ENCODE measurements around the gene ARHGAP29. TPM values are rescaled to one million over a fixed set of nuclear protein-coding genes. Genes with fewer than 3 reads are reported as not detected.

ARHGAP29 gene
- total RNA-seq, 1 donor from 2014 or later: 63.8 TPM

GRCh38 chr1:94143809-94144176, 93.6 kb downstream of the ARHGAP29 start:
- intact Hi-C loops (cut with DNase I): no loop called here

DNA sequence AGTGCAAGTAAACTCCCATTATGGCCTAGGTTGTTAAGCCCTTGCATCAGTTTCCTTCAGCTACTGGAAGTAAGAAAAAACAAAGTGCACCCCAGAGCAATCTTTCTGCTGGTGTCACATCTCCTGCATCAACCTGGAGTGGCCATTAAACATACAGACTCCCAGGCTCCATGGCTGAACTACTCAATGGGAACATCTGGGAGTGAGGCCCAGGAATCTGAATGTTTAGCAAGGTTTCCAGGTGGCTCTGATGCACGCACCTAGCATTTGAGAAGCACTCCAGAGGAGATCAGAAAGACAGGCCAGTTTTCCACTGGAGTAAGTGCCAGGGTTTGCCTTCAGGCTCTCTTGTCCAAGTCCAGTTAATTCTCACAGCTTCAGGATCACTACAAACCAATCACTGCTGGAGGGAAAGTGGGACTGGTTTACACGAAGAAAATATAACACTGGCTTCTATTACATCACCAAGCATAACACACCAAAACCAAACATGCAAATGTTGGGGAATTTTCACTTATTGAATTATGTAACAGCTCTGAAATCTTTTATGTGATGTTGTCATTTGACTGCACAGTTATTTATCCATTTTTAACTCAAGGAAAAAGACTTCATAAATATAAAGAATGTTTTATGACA, 94.1 kb downstream of the ARHGAP29 start:
- no peaks in the 10 kb centered on the region for H3K36me3 ChIP-seq
- DNase-seq: no peak
- H3K9me3 ChIP-seq: no peaks in the 10 kb centered on the region
- H3K4me1 ChIP-seq: no peaks in the 10 kb centered on the region
- intact Hi-C loops (cut with DNase I): no loop called here
- TF ChIP-seq, protein P1, sequence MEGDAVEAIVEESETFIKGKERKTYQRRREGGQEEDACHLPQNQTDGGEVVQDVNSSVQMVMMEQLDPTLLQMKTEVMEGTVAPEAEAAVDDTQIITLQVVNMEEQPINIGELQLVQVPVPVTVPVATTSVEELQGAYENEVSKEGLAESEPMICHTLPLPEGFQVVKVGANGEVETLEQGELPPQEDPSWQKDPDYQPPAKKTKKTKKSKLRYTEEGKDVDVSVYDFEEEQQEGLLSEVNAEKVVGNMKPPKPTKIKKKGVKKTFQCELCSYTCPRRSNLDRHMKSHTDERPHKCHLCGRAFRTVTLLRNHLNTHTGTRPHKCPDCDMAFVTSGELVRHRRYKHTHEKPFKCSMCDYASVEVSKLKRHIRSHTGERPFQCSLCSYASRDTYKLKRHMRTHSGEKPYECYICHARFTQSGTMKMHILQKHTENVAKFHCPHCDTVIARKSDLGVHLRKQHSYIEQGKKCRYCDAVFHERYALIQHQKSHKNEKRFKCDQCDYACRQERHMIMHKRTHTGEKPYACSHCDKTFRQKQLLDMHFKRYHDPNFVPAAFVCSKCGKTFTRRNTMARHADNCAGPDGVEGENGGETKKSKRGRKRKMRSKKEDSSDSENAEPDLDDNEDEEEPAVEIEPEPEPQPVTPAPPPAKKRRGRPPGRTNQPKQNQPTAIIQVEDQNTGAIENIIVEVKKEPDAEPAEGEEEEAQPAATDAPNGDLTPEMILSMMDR (IDR thresholded peaks at IDR 0.05): no peak
- H3K27ac ChIP-seq: no peak overlapping the region
- H3K27me3 ChIP-seq (ENCODE audit: low read depth): no peaks in the 10 kb centered on the region
- no peak overlapping the region for H3K4me3 ChIP-seq
- no peak for ATAC-seq

More at GRCh38 chr1:94143809-94144176, 93.6 kb downstream of the ARHGAP29 start:
- ATAC-seq: no peak
- Histone ChIP-seq H3K4me3 (no peak overlapping the region), H3K36me3 (no peaks in the 10 kb centered on the region), H3K27me3 (ENCODE audit: low read depth) (no peaks in the 10 kb centered on the region), H3K27ac (no peak overlapping the region), H3K4me1 (no peaks in the 10 kb centered on the region), H3K9me3 (no peaks in the 10 kb centered on the region)
- no peak for DNase-seq
- TF ChIP-seq, protein P1 (IDR thresholded peaks at IDR 0.05): no peak

DNA sequence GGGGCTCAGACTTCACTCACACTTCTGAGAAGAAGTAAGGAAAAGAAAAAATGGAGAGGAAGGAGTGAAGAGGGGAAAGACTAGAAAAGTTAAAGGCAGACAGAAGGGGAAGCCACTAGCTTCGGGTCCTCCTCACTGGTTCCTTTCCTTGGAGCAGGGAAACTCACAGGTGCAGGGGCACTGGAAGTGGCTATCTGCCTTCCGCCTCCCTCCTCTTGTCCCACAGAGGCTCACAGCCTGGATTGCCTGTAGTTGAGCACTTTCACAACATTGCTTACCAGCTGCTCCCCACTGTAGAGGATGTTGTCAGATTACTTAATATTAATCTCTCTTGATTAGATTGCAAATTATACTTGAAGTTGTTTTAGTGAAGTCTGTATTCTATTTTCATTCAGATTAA, 94.8 kb downstream of the ARHGAP29 start:
- no peak overlapping the region for H3K27ac ChIP-seq
- ATAC-seq (no peak), DNase-seq (no peak)
- H3K27me3 ChIP-seq (ENCODE audit: low read depth): no peaks in the 10 kb centered on the region
- no peak overlapping the region for H3K4me3 ChIP-seq
- intact Hi-C loops (cut with DNase I): no loop called here
- H3K9me3 ChIP-seq: no peaks in the 10 kb centered on the region
- no peaks in the 10 kb centered on the region for H3K36me3 ChIP-seq
- TF ChIP-seq, protein P1 (IDR thresholded peaks at IDR 0.05): no peak
- H3K4me1 ChIP-seq: no peaks in the 10 kb centered on the region

GRCh38 chr1:94142022-94142421, 95.4 kb downstream of the ARHGAP29 start:
- Histone ChIP-seq H3K4me1 (no peaks in the 10 kb centered on the region), H3K27ac (no peak overlapping the region), H3K27me3 (ENCODE audit: low read depth) (no peaks in the 10 kb centered on the region), H3K36me3 (no peaks in the 10 kb centered on the region), H3K4me3 (no peak overlapping the region), H3K9me3 (no peaks in the 10 kb centered on the region)
- intact Hi-C loops (cut with DNase I): no loop called here
- DNase-seq (no peak), ATAC-seq (no peak)
- TF ChIP-seq, protein P1 (IDR thresholded peaks at IDR 0.05): no peak

- intact Hi-C loops (cut with DNase I): no loop called here
- H3K4me3 ChIP-seq: no peak overlapping the region
- no peak for DNase-seq
- H3K36me3 ChIP-seq: no peaks in the 10 kb centered on the region
- no peak for ATAC-seq
- no peaks in the 10 kb centered on the region for H3K9me3 ChIP-seq
- no peaks in the 10 kb centered on the region for H3K27me3 ChIP-seq (ENCODE audit: low read depth)
- H3K4me1 ChIP-seq: no peaks in the 10 kb centered on the region
- TF ChIP-seq, protein P1 (IDR thresholded peaks at IDR 0.05): no peak
- no peak overlapping the region for H3K27ac ChIP-seq
Measured at GRCh38 chr1:94132111-94132510, 105.3 kb downstream of the ARHGAP29 start.

Data from lower lobe of right lung (tissue), 2 donors.